ENCODE measurements around the gene KAT6B.

DNA sequence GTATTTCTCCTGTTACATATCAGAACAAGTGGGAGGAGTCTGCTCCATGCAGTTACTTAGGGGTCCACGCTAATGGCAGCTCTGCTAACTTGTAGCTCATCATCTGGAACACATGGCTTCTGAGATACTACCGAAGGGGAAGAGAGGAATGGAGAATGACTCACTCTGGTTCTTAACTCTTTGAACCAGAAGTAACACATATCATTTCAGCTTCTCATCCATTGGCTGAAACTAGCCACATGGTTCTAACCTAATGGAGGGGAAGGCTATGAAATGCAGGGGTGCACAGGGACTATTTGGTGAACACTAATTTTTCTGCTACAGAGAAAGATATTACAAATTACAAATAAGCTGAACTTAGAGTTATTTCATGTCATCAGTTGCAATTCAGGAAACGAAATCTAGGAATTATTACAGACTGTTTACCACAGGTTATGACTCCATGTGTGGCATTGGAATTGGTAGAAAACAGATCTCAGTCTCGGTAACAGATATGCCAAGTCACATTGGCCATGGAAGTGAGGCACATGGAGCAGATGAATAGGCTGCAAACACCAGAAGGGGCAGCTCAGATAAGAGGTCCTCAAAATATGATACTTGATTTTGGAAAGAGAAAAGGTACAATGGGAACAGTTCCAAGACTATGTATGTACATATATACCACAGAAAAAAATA, 9.4 kb upstream of the KAT6B start:
- TF ChIP-seq, protein P1, sequence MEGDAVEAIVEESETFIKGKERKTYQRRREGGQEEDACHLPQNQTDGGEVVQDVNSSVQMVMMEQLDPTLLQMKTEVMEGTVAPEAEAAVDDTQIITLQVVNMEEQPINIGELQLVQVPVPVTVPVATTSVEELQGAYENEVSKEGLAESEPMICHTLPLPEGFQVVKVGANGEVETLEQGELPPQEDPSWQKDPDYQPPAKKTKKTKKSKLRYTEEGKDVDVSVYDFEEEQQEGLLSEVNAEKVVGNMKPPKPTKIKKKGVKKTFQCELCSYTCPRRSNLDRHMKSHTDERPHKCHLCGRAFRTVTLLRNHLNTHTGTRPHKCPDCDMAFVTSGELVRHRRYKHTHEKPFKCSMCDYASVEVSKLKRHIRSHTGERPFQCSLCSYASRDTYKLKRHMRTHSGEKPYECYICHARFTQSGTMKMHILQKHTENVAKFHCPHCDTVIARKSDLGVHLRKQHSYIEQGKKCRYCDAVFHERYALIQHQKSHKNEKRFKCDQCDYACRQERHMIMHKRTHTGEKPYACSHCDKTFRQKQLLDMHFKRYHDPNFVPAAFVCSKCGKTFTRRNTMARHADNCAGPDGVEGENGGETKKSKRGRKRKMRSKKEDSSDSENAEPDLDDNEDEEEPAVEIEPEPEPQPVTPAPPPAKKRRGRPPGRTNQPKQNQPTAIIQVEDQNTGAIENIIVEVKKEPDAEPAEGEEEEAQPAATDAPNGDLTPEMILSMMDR (conservative IDR thresholded peaks at IDR 0.05 in 1 of 2, IDR thresholded peaks at IDR 0.05 in 1 of 2; ENCODE audit: low read depth in 1 of 2, low read length in 2 of 2), result no peak
- TF ChIP-seq EZH2 (IDR thresholded peaks at IDR 0.05; ENCODE audit: low read length, missing control alignments), result no peak

Data from fibroblast of lung (primary cell).